IMR-90 (cell line): ENCODE results near the gene TPGS1. TPM values are rescaled to one million over a fixed set of nuclear protein-coding genes. Genes with fewer than 3 reads are reported as not detected.

Experiments
- ATAC-seq: fragments of 200-7000 bp; cut with Tn5 transposase; 2 replicates; pipeline ENCODE4 v1.9.1; 2020; ENCODE audit warnings: low read depth, mild to moderate bottlenecking, moderate library complexity
- BruUV-seq: library from RNA; stranded (reverse); fragments of 400-500 nt; replicated peaks from 2 replicates; lab custom pipeline; 2021; lab: Mats Ljungman, UMichigan
- CTCF ChIA-PET: fragments of 300-600 bp; formaldehyde crosslinking; extraction: SDS; loops from one replicate; lab custom pipeline; 2021; ENCODE audit warnings: antibody characterized with exemption; lab: Yijun Ruan, JAX
- POLR2A ChIA-PET: fragments of 300-600 bp; sonication (Branson Sonifier 250); formaldehyde crosslinking; loops from one replicate; lab custom pipeline; 2022; ENCODE audit warnings: antibody characterized with exemption; ENCODE audit not compliant: unreplicated experiment; lab: Charles Lee
- DNase-seq: peaks from one replicate; pipeline ENCODE4 v3.0.0; 2013
- H2AFZ ChIP-seq: replicated peaks from 2 replicates; pipeline ENCODE3; 2013; ENCODE audit warnings: low read length, mild to moderate bottlenecking; ENCODE audit not compliant: poor library complexity
- H2AK5ac ChIP-seq: 2 replicates; pipeline ENCODE4 v1.6.1; 2013; ENCODE audit warnings: low read depth, low read length, inconsistent platforms
- H2AK9ac ChIP-seq: replicated peaks from 2 replicates; pipeline ENCODE3; 2013; ENCODE audit warnings: mild to moderate bottlenecking, low read depth, low read length, moderate library complexity; ENCODE audit not compliant: poor library complexity
- H2BK120ac ChIP-seq: 2 replicates; pipeline ENCODE4 v1.6.1; 2013; ENCODE audit warnings: low read depth, low read length, inconsistent platforms
- H2BK15ac ChIP-seq: 3 replicates; pipeline ENCODE4 v1.6.1; 2013; ENCODE audit warnings: low read depth, low read length, inconsistent platforms
- H2BK20ac ChIP-seq: 2 replicates; pipeline ENCODE4 v1.6.1; 2013; ENCODE audit warnings: low read depth, mild to moderate bottlenecking, inconsistent platforms, low read length, moderate library complexity
- H2BK5ac ChIP-seq: 2 replicates; pipeline ENCODE4 v1.6.1; 2013; ENCODE audit warnings: mild to moderate bottlenecking, low read depth, low read length, inconsistent platforms; ENCODE audit not compliant: poor library complexity, severe bottlenecking
- H3K14ac ChIP-seq: replicated peaks from 2 replicates; pipeline ENCODE4 v1.6.1; 2013; ENCODE audit warnings: low read depth, low read length, inconsistent platforms
- H3K18ac ChIP-seq: 2 replicates; pipeline ENCODE4 v1.6.1; 2013; ENCODE audit warnings: low read depth, low read length, control low read depth
- H3K23ac ChIP-seq: 2 replicates; pipeline ENCODE4 v1.6.1; 2013; ENCODE audit warnings: low read depth, low read length, inconsistent platforms
- H3K27ac ChIP-seq: 2 replicates; pipeline ENCODE4 v1.5.1; 2013; ENCODE audit warnings: mild to moderate bottlenecking, control low read depth, low read length; ENCODE audit not compliant: insufficient read depth
- H3K27me3 ChIP-seq: 2 replicates; pipeline ENCODE4 v1.6.1; 2013; ENCODE audit warnings: low read length; ENCODE audit not compliant: control insufficient read depth, insufficient read depth
- H3K36me3 ChIP-seq: 2 replicates; pipeline ENCODE4 v1.6.1; 2013; ENCODE audit warnings: low read length, mixed read lengths; ENCODE audit not compliant: control insufficient read depth, insufficient read depth
- H3K4ac ChIP-seq: 2 replicates; pipeline ENCODE4 v1.6.1; 2013; ENCODE audit warnings: low read depth, low read length, inconsistent platforms
- H3K4me1 ChIP-seq: 2 replicates; pipeline ENCODE4 v1.6.1; 2013; ENCODE audit warnings: low read length, mixed read lengths; ENCODE audit not compliant: control insufficient read depth, insufficient read depth
- H3K4me2 ChIP-seq: 2 replicates; pipeline ENCODE4 v1.6.1; 2013; ENCODE audit warnings: low read depth, mild to moderate bottlenecking, control low read depth, low read length, moderate library complexity
- H3K4me3 ChIP-seq: 2 replicates; pipeline ENCODE4 v1.5.1; 2013; ENCODE audit warnings: low read depth, mild to moderate bottlenecking, control low read depth, low read length, moderate library complexity; ENCODE audit not compliant: insufficient read depth
- H3K56ac ChIP-seq: 2 replicates; pipeline ENCODE4 v1.6.1; 2013; ENCODE audit warnings: low read length, inconsistent platforms; ENCODE audit not compliant: insufficient read depth; ENCODE audit errors: extremely low read depth
- H3K79me1 ChIP-seq, 2 experiments: 2 replicates each; pipeline ENCODE4 v1.6.1; 2013; ENCODE audit warnings: low read length in 2 of 2, inconsistent platforms in 1 of 2, low read depth in 1 of 2
- H3K9ac ChIP-seq: 2 replicates; pipeline ENCODE4 v1.6.1; 2013; ENCODE audit warnings: low read depth, low read length, control low read depth
- H3K9me1 ChIP-seq: 2 replicates; pipeline ENCODE4 v1.6.1; 2013; ENCODE audit warnings: low read length, inconsistent platforms; ENCODE audit not compliant: insufficient read depth
- H3K9me3 ChIP-seq: 2 replicates; pipeline ENCODE4 v1.6.1; 2013; ENCODE audit warnings: low read length; ENCODE audit not compliant: control insufficient read depth, insufficient read depth
- H4K20me1 ChIP-seq: 2 replicates; pipeline ENCODE4 v1.6.1; 2013; ENCODE audit warnings: low read length, inconsistent platforms; ENCODE audit not compliant: insufficient read depth
- H4K5ac ChIP-seq: 2 replicates; pipeline ENCODE4 v1.6.1; 2013; ENCODE audit warnings: mild to moderate bottlenecking, low read depth, low read length, control low read depth
- H4K8ac ChIP-seq, 2 experiments: 2 replicates each; pipeline ENCODE4 v1.6.1; 2013; ENCODE audit warnings: low read depth in 2 of 2, low read length in 2 of 2, control low read depth in 1 of 2, inconsistent platforms in 1 of 2
- H4K91ac ChIP-seq: 2 replicates; pipeline ENCODE4 v1.6.1; 2013; ENCODE audit warnings: low read depth, low read length, inconsistent platforms; ENCODE audit not compliant: insufficient read depth
- CTCF ChIP-seq: conservative IDR thresholded peaks from 2 replicates; pipeline ENCODE4 v1.5.1; 2012; ENCODE audit warnings: mild to moderate bottlenecking, low read depth, low read length, improper control_type of control experiment
- MAZ ChIP-seq: IDR thresholded peaks from 2 replicates; pipeline ENCODE4 v1.6.1; 2012; ENCODE audit warnings: low read depth, mild to moderate bottlenecking, low read length, improper control_type of control experiment, moderate library complexity, borderline replicate concordance
- SMC3 ChIP-seq: fragments of 150-350 bp; IDR thresholded peaks from 2 replicates; pipeline ENCODE4 v1.6.1; 2016; ENCODE audit warnings: low read depth, mild to moderate bottlenecking, antibody characterized with exemption, low read length, moderate library complexity
- USF2 ChIP-seq: fragments of 150-350 bp; IDR thresholded peaks from 2 replicates; pipeline ENCODE4 v1.6.1; 2017; ENCODE audit warnings: mild to moderate bottlenecking, antibody characterized with exemption, low read length, low read depth
- WGBS, 2 experiments: methylation state at CpG; one replicate each; pipeline versions ENCODE4 v1.1.5 to v1.1.7; 2013; ENCODE audit warnings: missing lambda C conversion rate in 2 of 2; ENCODE audit not compliant: insufficient read length in 1 of 2; ENCODE audit errors: extremely low coverage in 2 of 2; 5-methylcytosine and 5-hydroxymethylcytosine counted together
- dilution Hi-C: fragments of 300-500 bp; cut with HindIII; formaldehyde crosslinking; loops from one replicate; pipeline ENCODE4 v1.14.3; 2018; ENCODE audit warnings: low sequenced_read_pairs; ENCODE audit not compliant: unreplicated experiment
- in situ Hi-C: fragments of 300-500 bp; cut with MboI; formaldehyde crosslinking; loops from 3 replicates; pipeline ENCODE4 v1.14.3; 2019; ENCODE audit warnings: low sequenced_read_pairs, inconsistent platforms, mixed read lengths
- intact Hi-C: fragments of 100-400 bp; cut with micrococcal nuclease; formaldehyde crosslinking; loops from 2 replicates; pipeline ENCODE4 v1.10.0; 2022
- polyA plus RNA-seq, 3 experiments: library from polyadenylated mRNA; depleted of rRNA; stranded (reverse); fragments of >200 nt; gene quantifications; 2 replicates each; pipeline ENCODE4 v1.2.3, GENCODE V29; 2012; ENCODE audit warnings: low replicate concordance in 1 of 3
- total RNA-seq: library from RNA; depleted of rRNA; stranded (reverse); fragments of >200 nt; gene quantifications from 2 replicates; pipeline ENCODE4 v1.2.3, GENCODE V29; 2012

The TPGS1 gene
- total and polyA plus RNA-seq, 2 of the 4 experiments (the other 2 are of a cell fraction), result 2.7 to 6.3 TPM

GRCh38 chr19:485077-485476 is 22.2 kb upstream of the TPGS1 start:
- DNase-seq (no peak), ATAC-seq (no peak)
- ChIA-PET CTCF (no interaction called here), POLR2A (no interaction called here)
- dilution Hi-C loops, result no loop called here
- Histone ChIP-seq H3K4me1 (peaks cover 4% of the 10 kb centered on the region; the same call in 1 of the 2 replicates), H3K14ac (no peak overlapping the region), H3K18ac (no peak overlapping the region), H3K4ac (no peak overlapping the region), H4K20me1 (no peaks in the 10 kb centered on the region), H2AK5ac (no peak overlapping the region), H2AK9ac (no peak overlapping the region), H3K27ac (no peak overlapping the region), H3K9me1 (peaks cover 4% of the 10 kb centered on the region; the same call in 1 of the 2 replicates), H2AFZ (peak overlapping the region; percentile 24), H3K9me3 (no peaks in the 10 kb centered on the region), H3K23ac (no peak overlapping the region), H3K27me3 (peaks cover 8% of the 10 kb centered on the region; the same call in 1 of the 2 replicates), H4K8ac (no peak overlapping the region), H3K79me1 (peaks cover 0 to 7% of the 10 kb centered on the region in 2 experiments; a peak in 1 of 4 replicates), H2BK15ac (no peak overlapping the region), H3K56ac (no peak overlapping the region), H4K91ac (no peak overlapping the region), H3K4me3 (no peak overlapping the region), H4K5ac (no peak overlapping the region), H2BK20ac (no peak overlapping the region), H2BK5ac (no peak overlapping the region), H3K9ac (no peak overlapping the region), H3K36me3 (no peaks in the 10 kb centered on the region), H2BK120ac (no peak overlapping the region), H3K4me2 (no peak overlapping the region)
- intact Hi-C loops, result loop anchor here (10.0 kb wide), 1 partner anchor 140 kb away; the partner anchor contains the start of gene MIER2
- 89% methylated on average over 12 of the region's 22 CpGs; no CpG with 5 or more reads in 1 of the 2 experiments for WGBS, 2 experiments
- TF ChIP-seq SMC3, result no peak
- no peak for TF ChIP-seq MAZ
- no peak for TF ChIP-seq USF2
- TF ChIP-seq CTCF, result no peak
- BruUV-seq, result no TSS peak
- in situ Hi-C loops, result no loop called here
